Right ventricle myocardium inferior (tissue), 1 donor: ENCODE measurements around the gene FBXW12. TPM values are rescaled to one million over a fixed set of nuclear protein-coding genes. Genes with fewer than 3 reads are reported as not detected.

ENCODE experiments used
- ATAC-seq: fragments of 200-7000 bp; cut with Tn5 transposase; one replicate; pipeline ENCODE4 v1.9.1; 2020; ENCODE audit warnings: mild to moderate bottlenecking, moderate library complexity
- DNase-seq: peaks from one replicate; pipeline ENCODE4 v3.0.0; 2021; ENCODE audit errors: missing footprints
- intact Hi-C: fragments of 100-400 bp; cut with DNase I; formaldehyde crosslinking; loops from one replicate; pipeline ENCODE4 v1.11.0; 2022
- total RNA-seq: library from RNA; stranded (reverse); fragmentation: NEBNext Ultra II Directional; extraction: Animal tissue kit (Norgen Biotek cat#: 25700); gene quantifications from one replicate; pipeline ENCODE4 v1.2.1, GENCODE V29; 2021
- donor health status: DM: no; HTN: yes; CAD: no; lungs with severe emphysema.

FBXW12 gene
- total RNA-seq, 1 donor from 2014 or later: not detected

DNA sequence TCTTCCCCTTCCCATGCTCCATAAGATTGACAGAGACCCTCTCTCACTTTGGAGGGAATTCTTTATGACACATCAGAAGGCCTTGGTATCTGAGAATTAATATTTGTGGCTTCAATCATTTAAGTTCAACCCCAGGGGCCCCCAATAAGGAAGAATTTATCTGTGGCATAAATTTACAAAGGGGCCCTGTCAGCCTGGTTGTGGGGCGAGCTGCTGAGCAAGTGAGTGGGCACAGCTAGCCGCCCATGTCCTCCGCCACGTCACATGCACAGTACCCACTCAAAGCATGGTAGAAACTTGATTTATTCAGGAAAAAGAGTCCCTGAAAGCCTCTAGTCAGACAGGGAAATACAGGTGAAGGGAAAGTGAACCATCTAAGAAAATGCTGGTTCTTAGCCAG lies 44.5 kb downstream of the FBXW12 start:
- DNase-seq (no peak), ATAC-seq (no peak)
- intact Hi-C loops: no loop called here

DNA sequence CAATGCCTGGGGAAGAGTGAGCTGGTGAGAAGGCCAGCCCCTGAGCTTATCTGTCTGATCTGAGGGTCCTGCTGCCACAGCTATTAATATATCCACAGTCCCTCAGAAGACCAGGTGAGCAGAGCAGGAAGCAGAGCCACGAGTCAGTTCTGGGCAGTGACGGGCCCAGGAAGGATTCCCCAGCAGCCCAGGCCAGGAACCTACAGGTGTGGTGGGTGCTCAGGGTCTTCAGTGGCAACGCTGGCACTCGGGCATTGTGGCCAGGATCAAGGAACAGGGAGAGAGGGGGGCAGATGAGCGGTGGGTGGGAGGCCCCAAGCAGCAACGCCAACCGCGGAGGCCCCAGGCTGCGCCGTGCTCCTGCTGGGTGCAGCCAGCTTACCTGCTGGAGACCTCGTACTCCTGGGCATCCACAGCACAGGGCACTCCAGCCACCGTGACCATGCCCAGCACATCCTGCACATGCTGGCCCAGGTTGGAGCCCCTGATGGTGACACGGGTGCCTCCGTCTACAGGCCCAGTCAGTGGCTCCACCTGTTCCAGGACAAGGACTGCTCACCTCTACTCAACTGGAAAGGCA lies 45.6 kb downstream of the FBXW12 start:
- intact Hi-C loops: no loop called here
- no peak for ATAC-seq
- no peak for DNase-seq

DNA sequence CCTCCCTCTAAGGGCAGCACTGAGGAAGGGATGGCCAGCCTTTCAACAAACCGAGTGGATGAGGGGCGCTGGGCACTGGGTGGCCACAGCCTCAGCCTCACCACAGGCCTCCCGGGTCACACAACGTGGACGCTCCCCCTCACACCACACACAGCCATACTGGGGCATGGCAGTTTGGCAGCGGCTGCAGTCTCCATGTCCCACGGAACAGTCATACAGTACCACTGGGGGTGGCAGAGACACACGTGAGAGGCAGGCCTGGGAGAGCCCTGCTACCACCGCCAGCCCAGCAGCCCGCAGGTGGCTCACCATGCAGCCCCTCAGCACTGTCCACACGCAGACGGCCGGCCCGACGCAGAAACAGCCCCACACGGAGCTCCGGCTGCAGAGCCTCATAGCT lies 46.1 kb downstream of the FBXW12 start:
- intact Hi-C loops: no loop called here
- ATAC-seq: no peak
- no peak for DNase-seq

DNA sequence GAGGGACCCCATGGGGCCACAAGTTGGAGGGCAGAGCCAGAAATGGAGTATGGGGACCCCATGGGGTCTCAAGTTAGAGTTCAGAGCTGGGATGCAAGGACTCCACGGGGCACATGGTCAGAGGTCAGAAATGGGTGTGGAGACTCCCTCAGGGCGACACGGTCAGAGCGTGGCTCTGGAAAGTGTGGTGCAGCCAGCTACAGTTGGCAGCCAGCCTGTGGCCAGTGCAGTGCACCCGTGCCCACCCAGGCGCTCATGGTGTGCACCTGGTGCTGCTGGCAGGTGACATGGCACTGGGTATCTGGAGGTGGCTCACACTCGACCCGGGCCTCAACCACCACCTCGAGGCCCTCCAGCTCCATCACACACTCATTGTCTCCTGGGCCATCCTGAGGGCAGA lies 46.6 kb downstream of the FBXW12 start:
- ATAC-seq (no peak), DNase-seq (no peak)
- intact Hi-C loops: no loop called here

DNA sequence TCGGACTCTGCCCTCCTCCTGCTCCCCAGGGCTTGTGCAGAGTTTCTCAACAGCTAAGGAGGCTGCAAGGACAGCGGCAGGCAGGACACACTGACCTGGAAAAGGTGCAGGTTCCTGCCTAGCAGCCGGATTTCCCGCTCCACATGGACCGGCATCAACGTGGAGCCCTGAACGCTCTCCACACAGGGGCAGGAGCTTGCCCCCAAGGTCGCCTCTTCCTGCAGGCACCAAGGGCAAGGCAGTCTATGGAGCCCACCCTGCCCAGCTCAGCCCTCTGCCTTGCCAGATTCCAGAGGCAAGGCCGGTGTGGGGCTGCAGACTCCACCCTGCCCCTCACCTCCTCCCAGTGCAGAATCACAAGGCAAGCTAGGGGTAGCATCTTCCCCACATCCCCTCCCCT lies 47.1 kb downstream of the FBXW12 start:
- ATAC-seq: no peak
- DNase-seq: no peak
- intact Hi-C loops: no loop called here

DNA sequence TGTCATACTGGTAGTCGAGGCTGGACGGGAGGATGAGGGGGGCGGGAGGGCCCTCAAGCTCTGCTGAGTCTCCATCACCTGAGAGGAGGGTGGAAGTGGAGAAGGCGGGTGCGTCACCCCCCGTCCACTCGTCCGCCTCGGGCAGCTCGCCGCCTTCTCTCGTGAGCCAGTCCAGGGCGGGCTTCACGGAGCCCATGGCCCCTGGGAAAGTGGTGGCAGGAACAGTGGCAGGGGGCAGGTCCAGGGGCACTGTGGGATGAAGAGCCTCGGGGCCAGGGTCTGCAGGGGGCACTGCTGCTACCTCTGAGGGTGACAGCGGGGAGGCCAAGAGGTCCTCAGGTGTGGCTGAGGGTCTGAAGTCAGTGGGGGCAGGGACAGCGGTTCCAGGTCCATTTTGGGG lies 47.6 kb downstream of the FBXW12 start:
- intact Hi-C loops: no loop called here
- ATAC-seq: no peak
- DNase-seq: no peak

DNA sequence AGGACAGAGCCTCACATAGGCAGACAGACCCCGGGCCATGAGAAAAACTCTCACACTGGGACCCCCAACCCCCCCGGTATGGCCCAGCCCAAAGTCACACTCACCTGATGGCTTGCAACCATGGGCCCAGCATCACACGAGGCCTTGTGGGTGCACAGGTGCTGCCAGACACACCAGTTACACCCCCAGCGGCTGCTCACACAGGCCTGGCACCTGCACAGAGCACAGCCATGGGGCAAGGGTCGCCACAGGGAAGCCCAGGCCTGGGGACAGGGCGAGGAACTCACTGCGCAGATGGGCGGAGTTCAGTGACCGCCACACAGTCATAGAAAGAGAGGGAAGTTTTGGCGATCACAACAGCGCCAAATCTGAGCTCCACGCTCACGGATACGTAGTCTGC lies 48.5 kb downstream of the FBXW12 start:
- intact Hi-C loops: no loop called here
- ATAC-seq: no peak
- DNase-seq: no peak

DNA sequence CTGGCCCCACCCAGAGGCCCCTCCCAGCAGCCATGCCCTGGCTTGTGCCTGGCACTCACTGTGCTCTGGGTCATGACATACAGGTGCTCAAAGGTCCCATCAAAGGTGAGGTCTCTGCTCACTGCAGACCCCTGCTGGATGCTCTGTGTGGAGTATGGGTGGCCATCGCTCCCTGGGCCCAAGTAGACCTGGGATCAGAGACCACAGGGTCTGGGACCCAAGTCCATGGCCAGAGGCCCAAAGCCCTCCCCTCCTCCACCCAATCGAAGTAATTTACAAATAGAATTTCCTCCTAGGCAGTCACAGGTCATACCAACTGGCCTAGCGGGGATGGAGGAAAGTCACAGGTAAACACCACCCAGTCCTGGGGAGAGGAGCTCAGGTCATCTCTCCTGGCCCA lies 50.3 kb downstream of the FBXW12 start:
- DNase-seq (no peak), ATAC-seq (no peak)
- intact Hi-C loops: no loop called here

DNA sequence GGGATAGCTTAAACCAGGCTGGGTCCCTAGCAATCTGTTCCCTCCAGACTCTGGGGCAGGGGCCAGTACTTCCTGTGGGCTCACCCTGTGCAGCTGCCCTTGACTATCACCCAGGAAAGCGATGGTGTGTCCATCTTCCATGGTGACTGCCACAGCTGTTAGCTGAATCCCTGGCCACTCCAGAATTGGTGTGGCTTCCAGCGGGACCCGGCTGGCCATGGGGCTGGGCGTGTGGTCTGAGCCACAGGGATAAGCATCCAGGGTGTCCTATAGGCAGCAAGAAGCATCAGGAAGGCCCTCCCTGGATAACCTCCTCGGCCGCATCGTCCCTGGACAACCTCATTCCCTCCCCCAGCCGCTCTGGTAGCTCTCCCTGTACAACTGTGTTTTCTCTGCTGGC lies 50.7 kb downstream of the FBXW12 start:
- ATAC-seq: no peak
- DNase-seq: no peak
- intact Hi-C loops: no loop called here

DNA sequence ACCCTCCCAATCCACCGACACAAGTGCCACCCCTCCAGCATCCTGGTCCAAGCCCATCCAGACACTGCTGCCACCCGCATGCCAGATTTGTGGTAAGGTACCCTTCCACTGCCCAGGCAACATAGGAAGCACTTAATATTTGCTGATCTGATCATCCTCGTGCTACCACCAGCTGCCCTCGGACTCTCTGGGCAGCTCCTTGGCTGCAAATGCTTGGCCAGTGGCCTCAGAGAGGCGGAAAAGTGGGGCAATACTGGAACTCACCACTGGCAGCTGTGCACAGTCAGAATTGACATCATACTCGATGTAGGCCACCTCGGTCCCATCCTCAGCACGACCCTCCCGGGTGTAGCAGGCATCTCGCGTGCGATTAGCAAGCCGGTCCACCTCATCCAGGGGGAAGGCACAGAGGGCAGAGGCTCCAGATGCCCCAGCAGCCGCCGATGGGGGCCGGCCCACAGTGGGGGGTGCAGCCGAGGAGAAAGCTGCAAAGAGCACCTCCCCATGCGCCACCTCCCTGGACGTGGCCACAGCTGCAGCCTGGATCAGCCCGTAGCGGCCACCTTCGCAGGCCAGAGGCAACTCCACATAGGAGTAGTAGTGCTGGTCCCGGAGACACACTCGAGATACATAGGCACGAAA lies 51.3 kb downstream of the FBXW12 start:
- ATAC-seq (no peak), DNase-seq (no peak)
- intact Hi-C loops: no loop called here

DNA sequence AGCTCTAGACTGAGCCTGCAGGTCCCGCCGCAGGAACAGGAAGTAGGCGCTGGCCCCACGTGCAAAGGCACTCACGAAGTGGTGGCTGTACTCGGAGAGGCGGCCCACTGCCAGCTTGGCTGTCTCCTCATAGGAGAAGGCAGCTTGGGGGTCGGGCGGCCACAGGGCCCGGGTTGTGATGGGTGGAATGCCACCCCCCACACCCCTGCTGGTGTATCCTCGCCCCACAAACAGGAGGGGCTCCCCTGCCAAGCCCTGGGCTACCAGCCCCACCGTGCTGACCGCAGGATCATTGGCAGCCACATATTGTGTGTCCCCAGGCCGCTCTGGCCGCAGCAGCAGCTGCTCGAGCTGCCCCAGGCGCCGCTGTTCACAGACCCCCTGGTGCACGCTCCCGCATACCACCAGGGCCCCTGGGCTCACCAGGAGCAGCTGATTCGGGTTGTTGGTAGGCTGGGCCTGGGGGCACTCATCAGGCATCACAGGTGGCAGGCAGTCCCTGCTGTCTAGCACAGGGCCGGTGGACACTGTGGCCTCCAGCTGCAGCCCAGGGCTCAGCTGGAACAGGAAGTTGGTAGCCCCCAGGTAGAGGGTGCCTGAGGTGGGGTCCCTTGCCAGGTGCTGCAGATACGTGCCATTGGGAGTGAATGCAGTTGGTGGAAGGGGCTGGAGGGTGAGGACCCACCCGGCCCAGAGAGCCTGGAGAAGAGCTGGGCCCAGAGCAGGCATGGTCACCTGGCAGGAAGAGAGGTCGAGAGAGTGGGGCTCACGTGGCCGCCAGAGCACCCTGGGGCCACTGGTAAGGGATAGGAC lies 52.1 kb downstream of the FBXW12 start:
- DNase-seq (no peak), ATAC-seq (no peak)
- intact Hi-C loops: no loop called here

DNA sequence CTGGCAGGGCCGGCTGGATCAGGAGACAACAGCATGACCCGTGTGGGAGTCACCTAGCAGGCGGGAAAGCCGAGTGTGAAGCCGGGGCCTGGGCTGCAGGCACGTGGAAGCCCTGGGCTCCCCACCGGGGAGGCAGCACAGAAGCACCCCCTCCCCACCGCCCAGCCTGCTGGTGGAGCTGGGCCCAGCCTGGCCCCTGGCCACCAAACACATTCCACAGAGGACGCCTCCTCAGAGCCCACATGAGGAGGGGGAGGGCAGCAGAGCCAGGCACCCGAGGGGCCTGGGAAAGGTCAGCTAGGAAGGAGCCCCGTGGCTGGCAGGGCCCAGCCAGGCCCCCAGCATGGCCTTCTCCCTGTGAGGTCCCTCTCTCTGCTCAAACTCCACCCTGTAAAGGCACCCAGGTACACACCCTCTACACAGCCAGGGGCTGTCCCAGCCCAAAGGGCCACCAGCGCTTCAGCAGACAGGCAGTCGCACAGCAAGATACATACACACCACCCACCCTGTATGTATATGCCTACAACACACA lies 53.3 kb downstream of the FBXW12 start:
- DNase-seq: no peak
- intact Hi-C loops: no loop called here
- peak; percentile 50 for ATAC-seq

DNA sequence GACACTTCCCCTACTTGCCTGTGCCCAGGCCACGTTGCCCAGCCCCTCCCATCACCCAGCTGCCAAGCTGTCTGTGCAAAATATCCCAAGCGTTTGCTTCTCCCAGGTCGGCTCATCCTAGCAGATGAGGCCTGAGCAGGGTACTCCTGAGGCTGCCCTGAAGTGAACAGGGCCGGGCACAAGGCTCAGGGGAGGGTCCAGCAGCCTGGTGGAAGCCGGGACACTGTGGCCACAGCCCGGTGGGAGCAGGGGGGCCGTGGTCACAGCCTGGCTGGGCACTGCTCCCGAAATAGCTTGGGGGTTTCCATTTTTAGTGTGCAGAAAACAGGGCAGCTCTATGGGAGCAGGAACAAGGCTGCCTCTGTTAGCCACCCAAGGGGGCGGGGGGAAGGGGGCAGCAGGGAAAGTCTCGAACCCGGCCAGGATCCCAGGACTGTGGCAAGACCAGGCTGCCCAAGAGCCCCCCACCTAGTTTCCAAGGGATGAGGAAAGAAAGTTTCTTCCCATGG lies 54.4 kb downstream of the FBXW12 start:
- intact Hi-C loops: no loop called here
- DNase-seq: no peak
- ATAC-seq: peak; percentile 73

DNA sequence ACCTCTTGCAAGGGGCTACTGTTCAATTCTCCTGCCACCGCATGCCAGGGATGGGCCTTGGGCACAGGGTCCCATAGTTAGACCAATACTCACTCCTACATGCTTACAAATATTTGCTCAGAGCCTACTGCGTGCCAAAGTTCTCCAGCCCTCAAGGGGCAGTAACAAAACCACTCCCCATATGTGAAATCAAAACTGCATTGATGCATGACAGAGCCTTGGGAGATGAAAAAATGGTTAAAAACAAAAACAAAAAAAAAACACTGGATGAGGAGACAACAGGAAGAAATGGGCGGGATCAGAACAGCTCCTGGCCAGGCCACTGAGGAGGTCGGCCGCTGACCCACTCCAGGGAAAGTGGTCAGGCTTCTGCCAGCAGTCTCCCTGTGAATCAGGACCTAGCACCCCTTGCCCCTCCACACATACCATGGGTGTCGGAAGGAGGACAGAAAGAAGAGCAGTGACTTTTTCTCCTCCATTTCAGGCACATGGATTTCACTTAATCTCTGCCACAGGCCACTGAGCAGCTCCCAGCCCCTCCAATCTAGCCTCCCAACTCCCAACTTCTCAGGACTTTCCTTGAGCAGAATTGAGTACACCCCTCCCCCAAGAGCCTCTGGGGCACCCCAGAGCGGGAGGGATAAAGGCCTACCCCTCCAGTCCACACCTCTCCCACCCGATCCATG lies 55.1 kb downstream of the FBXW12 start:
- DNase-seq (no peak), ATAC-seq (no peak)
- intact Hi-C loops: no loop called here

DNA sequence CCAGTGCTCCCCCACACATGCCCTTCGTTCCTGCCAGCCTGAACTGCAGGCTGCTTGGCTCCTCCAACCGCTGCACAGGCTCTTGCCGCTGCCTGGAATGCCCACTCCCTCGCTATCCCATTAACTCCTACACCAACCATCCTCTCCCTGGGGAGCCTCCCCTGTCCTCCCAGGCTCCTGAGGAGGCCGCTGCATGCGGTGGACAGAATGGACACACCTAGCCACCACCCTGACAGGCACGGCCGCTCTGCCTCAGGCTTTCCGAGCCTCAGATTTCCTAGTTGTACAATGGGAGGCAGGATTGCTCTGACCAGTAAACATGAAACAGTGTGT lies 55.6 kb downstream of the FBXW12 start:
- intact Hi-C loops: no loop called here
- no peak for ATAC-seq
- no peak for DNase-seq

DNA sequence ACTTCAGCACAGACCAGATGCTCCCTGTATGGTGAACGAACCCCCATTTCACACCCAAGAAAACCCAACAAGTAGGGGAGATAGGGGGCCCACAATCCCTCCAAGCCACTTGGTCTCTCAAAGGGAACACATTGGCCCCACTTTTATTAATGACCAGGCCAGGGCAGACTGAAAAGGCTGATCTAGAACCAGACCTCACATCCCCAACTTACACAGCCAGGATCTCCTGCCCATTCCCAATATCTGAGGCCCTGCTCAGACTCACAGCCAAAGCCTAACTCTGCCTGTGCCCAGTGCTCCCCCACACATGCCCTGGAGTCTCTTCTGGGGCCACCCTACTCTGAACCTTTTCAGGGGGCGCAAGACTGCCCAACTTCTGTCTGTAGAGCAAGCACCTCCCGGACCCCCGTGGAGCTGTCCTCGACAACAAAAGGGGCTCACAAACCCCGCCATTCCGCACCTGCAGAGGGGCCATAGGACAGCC lies 56.1 kb downstream of the FBXW12 start:
- DNase-seq (no peak), ATAC-seq (no peak)
- intact Hi-C loops: no loop called here

DNA sequence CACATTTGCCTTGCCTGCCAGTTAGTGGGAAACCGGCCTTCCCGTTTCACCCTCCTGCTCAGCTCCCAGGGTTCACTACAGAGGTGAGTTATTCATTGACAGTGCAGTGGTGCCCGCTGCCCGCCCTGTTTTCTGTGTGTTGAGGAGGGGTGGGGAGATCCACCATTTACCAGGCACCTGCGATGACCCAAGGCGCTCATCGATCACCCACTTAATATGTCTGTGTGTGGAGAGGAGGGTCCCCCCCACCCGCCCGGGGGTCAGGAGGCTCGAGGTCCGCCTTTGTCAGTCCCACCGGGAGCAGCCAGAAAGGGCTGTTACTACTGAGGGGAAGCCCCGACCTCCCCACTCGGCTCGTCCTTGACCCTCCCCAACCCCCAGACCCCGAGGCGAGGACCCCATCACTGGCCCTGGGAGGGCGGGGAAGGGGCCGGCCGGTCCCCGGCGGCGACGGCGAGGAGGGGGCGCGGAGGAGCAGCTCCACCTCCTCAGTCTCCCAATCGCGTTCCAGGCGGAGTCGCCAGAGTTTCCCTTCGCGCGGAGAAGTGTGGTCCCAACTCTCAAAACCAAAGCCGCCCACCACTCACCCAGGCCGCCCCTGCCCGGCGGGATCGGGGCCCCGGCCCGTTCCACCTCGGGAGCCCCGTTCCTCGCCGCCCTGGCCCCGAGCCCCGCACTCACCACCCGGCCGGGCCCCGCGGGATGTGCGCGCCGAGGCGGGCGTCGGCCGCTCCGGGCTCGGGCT lies 56.7 kb downstream of the FBXW12 start:
- peak; percentile 0 for ATAC-seq
- no peak for DNase-seq
- intact Hi-C loops: no loop called here

DNA sequence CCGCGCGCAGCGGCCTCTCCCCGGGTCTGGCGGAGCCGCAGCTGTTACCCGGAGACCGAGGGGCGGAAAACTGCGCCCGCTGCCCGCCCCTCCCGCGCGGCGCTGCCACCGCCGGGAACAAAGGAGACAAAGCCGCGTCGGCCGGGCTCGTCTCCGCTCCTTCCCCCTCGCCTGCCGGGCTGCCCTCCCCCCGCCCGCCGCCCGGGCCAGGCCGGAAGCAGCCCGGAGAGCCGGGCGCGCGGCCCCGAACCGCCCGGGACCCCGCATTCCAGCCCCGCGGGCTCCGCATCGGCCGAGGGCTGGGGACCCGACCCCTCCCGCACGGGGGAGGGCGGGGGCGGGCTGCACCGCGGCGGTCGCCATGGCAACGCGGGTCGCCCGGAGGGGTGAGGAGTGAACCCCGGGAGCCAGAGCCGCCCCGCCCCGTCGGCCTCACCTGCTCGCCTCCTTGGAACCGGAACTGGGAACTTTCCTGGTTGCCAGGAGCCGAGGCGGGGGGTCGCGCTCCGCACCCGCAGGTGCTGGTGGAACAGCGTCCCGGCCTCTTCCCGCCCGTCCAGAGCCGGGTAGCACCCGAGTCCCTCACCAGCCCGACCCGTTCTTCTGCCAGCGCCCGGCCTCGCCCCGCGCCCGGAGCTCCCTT lies 57.4 kb downstream of the FBXW12 start:
- peak; percentile 83 for DNase-seq
- intact Hi-C loops: no loop called here

More for the DNA sequence above, 57.4 kb downstream of the FBXW12 start:
- peak; percentile 23 for ATAC-seq
